Activated T-helper 2 cell treated with anti-CD3 and anti-CD28 coated beads, Interferon-gamma antibody, Interleukin-2, Interleukin-4, amounts not matched to agents 10 μg/mL and 5 μg/mL and 100 μg/mL, durations not matched to agents 14 hours and 24 hours and 36 hours (primary cell): ENCODE measurements around the gene ZNF439. TPM values are rescaled to one million over a fixed set of nuclear protein-coding genes. Genes with fewer than 3 reads are reported as not detected.

Experiments used
- total RNA-seq: library from RNA; stranded (reverse); gene quantifications from 2 replicates; pipeline ENCODE4 v1.2.3, GENCODE V29; 2022

Gene ZNF439
- total RNA-seq, 1 donor from 2014 or later = 4.3 TPM

Other genes with a start within 250 kb of the ZNF439 start
- gene ZNF823, start 109.8 kb upstream of the ZNF439 start, total RNA-seq = 3.6 TPM in 2 replicates
- 4.2 and 4.9 TPM in 2 replicates for gene ZNF441, start 81.7 kb upstream of the ZNF439 start, total RNA-seq
- 0.67 and 0.82 TPM in 2 replicates for gene ZNF491, start 50.2 kb upstream of the ZNF439 start, total RNA-seq
- 10.8 and 11.0 TPM in 2 replicates for gene ZNF440, start 34.5 kb upstream of the ZNF439 start, total RNA-seq
- 1.1 and 1.6 TPM in 2 replicates for gene ZNF69, start 39.1 kb downstream of the ZNF439 start, total RNA-seq
- gene ZNF700, start 76.4 kb downstream of the ZNF439 start, total RNA-seq = 14.5 and 14.6 TPM in 2 replicates
- gene ZNF763, start 116.3 kb downstream of the ZNF439 start, total RNA-seq = 0.43 and 0.74 TPM in 2 replicates
- gene ZNF433, start 187.0 kb downstream of the ZNF439 start, total RNA-seq = 0.55 TPM in 2 replicates
- gene ZNF878, start 204.2 kb downstream of the ZNF439 start, total RNA-seq = 0.98 and 1.3 TPM in 2 replicates
- gene ZNF844, start 216.0 kb downstream of the ZNF439 start, total RNA-seq = 1.7 and 2.0 TPM in 2 replicates